ENCODE results near the gene ONECUT2.

Gene ONECUT2

DNA sequence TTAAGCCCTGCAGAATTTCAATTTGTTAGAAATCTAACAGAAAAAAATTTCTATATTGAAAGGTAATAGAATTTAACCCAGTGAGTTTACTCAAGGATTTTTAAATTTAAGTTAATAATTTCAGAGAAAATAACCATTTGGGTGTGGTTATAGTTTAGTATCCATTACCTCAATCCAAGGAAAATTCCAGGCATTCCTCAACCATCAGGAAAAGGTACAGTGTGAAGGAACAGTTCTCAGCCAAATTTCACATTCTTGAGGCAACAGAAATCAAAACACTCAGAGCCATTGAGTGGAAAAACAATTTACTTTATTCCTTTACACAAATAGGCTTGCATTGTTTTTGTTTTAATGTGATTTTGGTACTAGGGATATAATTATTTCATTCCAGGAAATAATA lies 45.6 kb downstream of the ONECUT2 start:
- no peak overlapping the region for H3K4me3 ChIP-seq (ENCODE audit: low read depth, low read length)
- TF ChIP-seq, protein P1, sequence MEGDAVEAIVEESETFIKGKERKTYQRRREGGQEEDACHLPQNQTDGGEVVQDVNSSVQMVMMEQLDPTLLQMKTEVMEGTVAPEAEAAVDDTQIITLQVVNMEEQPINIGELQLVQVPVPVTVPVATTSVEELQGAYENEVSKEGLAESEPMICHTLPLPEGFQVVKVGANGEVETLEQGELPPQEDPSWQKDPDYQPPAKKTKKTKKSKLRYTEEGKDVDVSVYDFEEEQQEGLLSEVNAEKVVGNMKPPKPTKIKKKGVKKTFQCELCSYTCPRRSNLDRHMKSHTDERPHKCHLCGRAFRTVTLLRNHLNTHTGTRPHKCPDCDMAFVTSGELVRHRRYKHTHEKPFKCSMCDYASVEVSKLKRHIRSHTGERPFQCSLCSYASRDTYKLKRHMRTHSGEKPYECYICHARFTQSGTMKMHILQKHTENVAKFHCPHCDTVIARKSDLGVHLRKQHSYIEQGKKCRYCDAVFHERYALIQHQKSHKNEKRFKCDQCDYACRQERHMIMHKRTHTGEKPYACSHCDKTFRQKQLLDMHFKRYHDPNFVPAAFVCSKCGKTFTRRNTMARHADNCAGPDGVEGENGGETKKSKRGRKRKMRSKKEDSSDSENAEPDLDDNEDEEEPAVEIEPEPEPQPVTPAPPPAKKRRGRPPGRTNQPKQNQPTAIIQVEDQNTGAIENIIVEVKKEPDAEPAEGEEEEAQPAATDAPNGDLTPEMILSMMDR (IDR thresholded peaks at IDR 0.05; ENCODE audit: low read depth, low read length): no peak

DNA sequence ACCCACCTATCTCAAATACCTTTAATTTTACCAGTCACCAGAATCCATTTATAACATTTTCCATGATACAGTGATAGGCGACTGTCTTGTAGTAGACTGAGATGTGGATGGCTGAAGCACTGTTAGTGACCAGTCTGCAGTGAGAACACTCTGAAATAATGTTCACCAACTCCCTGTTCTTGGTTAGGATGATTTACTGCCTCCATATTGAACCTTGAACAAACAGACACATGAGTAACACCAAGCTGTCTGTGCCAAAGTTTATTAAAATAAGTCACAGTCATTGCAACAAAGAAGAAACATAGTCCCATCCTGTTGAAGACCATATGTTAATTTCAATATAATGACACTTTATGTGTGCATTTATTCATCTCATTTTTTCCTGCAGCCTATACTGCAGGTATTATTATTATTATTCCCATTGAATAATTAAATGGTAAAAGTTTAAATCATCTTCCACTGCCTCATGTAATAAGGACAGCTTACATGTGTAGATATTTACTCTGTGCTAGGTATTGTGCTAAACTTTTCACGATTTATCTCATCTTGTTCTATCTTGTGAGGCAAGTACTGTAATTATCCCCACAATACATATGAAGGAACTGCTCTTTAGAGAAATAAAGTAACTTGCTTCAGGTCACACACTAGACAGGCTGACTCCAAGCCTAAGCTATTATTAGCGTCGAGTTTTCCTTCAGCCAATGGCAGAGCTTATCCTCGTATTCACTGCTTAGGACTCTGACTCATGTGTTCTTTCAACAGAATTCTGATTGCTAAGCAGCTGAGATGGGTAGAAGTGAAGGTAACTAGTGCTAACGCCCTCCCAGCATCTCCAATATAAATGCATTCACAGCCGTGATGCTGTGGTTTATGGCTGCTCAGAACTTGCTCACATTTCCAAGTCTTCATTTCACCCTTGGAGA lies 62.5 kb downstream of the ONECUT2 start:
- TF ChIP-seq, protein P1 (IDR thresholded peaks at IDR 0.05; ENCODE audit: low read depth, low read length): no peak
- H3K4me3 ChIP-seq (ENCODE audit: low read depth, low read length): no peak overlapping the region

DNA sequence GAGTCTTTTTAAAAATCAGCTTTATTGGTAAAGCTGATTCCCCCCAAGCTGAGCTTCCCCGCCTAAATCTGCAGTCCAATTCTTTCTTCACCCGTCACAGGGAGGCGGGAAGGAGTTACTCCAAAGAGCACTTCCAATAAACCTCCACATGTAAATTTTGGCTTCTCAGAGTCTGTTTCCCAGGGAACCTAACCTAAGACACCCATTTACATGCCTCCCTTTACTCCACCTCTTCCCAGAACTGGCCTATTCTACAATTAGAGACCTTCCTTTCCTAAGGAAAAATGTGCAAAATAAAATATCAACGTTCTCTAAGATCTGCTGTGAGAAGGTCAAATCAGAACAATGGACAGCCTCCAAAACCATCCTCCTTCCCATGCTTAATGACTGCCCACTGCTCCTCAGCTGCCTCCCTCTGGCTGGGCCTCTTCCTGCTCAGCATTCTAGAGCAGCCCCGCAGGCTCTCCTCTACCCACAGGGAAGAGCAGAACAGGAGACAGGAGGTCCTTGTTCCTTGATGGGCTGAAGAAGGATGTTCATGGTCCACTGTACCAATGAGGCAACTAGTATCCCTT lies 63.6 kb downstream of the ONECUT2 start:
- H3K4me3 ChIP-seq (ENCODE audit: low read depth, low read length): no peak overlapping the region
- TF ChIP-seq, protein P1 (IDR thresholded peaks at IDR 0.05; ENCODE audit: low read depth, low read length): no peak

DNA sequence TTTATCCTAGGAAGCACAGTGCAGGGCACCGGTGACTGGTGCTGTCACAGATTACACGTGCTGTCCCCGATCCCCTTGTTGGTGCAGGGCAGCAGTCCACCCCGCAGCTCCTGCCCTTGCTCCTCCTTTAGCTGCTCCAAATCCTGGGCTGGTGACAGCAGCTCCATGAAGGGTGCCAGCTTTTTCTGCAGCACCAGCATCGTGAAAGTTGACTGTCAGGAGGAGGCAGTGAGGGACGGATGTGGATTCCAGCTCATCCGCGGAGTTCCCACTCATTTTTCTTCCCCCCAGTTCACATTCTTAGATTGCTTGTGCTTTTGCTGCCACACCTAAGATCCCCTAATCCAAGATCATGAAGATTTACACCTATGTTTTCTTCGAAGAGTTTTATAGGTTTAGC lies 67.5 kb downstream of the ONECUT2 start:
- H3K4me3 ChIP-seq (ENCODE audit: low read depth, low read length): no peak overlapping the region
- TF ChIP-seq, protein P1 (IDR thresholded peaks at IDR 0.05; ENCODE audit: low read depth, low read length): no peak

DNA sequence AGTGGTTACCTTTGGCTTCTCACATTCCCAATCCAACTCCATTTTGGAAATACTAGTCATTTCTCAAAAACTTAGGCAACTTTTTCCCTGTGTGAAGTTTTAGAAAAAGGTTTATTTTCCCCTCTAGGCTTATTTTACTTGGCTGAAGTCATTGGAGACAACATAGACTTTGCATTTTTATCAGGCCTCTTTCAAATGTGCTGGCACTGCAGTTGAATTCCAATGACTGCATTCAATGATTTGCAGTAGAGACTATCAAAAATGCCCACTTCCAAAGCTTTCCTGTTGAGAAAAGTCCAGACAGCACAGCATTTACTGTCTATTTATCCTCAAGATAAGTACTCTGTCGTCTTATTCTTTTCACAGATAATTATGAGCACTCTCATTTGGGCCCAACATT lies 70.1 kb downstream of the ONECUT2 start:
- TF ChIP-seq, protein P1 (IDR thresholded peaks at IDR 0.05; ENCODE audit: low read depth, low read length): no peak
- H3K4me3 ChIP-seq (ENCODE audit: low read depth, low read length): no peak overlapping the region

DNA sequence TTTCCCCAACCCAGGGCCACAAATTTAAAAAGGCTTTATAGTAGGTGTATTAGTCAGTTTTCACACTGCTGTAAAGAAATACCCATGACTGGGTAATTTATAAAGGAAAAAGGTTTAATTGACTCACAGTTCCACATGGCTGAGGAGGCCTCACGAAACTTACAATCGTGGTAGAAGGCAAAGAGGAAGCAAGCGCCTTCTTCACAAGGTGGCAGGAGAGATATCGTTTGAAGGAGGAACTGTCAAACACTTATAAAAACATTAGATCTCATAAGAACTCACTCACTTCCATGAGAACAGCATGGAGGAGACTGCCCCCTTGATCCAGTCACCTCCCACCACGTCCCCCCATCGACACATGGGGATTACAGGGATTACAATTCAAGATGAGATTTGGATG lies 80.9 kb downstream of the ONECUT2 start:
- TF ChIP-seq, protein P1 (IDR thresholded peaks at IDR 0.05; ENCODE audit: low read depth, low read length): no peak

DNA sequence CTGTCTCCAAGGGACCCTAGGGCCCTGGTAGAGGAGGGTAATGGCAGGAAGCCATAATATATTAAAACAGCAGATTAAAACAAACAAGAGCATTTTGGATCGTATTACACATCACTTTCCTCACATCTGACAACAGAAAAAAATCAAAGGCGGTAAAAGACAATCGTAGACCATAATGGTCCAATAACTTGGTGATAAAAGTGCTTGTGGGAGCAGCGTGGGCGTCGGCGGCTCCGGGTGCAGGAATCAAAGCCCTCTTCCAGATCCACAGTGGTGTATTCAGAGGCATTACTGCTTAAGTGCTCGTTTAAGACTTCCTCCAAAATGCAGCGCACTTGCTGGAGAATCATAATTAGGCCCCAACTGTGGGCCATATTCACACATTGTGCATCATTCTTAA lies 83.4 kb downstream of the ONECUT2 start:
- TF ChIP-seq, protein P1 (IDR thresholded peaks at IDR 0.05; ENCODE audit: low read depth, low read length): no peak

More for the DNA sequence above, 80.9 kb downstream of the ONECUT2 start:
- no peak overlapping the region for H3K4me3 ChIP-seq (ENCODE audit: low read depth, low read length)

More for the DNA sequence above, 83.4 kb downstream of the ONECUT2 start:
- no peak overlapping the region for H3K4me3 ChIP-seq (ENCODE audit: low read depth, low read length)
